Measurements from ENCODE around the gene PIGC.

PIGC gene

GRCh38 chr1:172476218-172476811, 32.4 kb upstream of the PIGC start:
- DNase-seq (ENCODE audit: low spot score): no peak
- TF ChIP-seq CTCF (IDR thresholded peaks at IDR 0.05): no peak
- no peak overlapping the region for H3K4me3 ChIP-seq
- no peak overlapping the region for H3K27ac ChIP-seq

- TF ChIP-seq CTCF (IDR thresholded peaks at IDR 0.05): no peak
- Histone ChIP-seq H3K27ac (no peak overlapping the region), H3K4me3 (no peak overlapping the region)
- DNase-seq (ENCODE audit: low spot score): no peak
Measured at GRCh38 chr1:172473842-172474241, 30.0 kb upstream of the PIGC start.

GRCh38 chr1:172473302-172473701, 29.4 kb upstream of the PIGC start:
- no peak overlapping the region for H3K27ac ChIP-seq
- DNase-seq (ENCODE audit: low spot score): no peak
- H3K4me3 ChIP-seq: no peak overlapping the region
- no peak for TF ChIP-seq CTCF (IDR thresholded peaks at IDR 0.05)

GRCh38 chr1:172472495-172472894, 28.6 kb upstream of the PIGC start:
- Histone ChIP-seq H3K27ac (no peak overlapping the region), H3K4me3 (no peak overlapping the region)
- no peak for DNase-seq (ENCODE audit: low spot score)
- TF ChIP-seq CTCF (IDR thresholded peaks at IDR 0.05): no peak

- no peak for TF ChIP-seq CTCF (IDR thresholded peaks at IDR 0.05)
- no peak for DNase-seq (ENCODE audit: low spot score)
- no peak overlapping the region for H3K27ac ChIP-seq
- H3K4me3 ChIP-seq: no peak overlapping the region
Measured at GRCh38 chr1:172471666-172472065, 27.8 kb upstream of the PIGC start.

- Histone ChIP-seq H3K4me3 (no peak overlapping the region), H3K27ac (no peak overlapping the region)
- TF ChIP-seq CTCF (IDR thresholded peaks at IDR 0.05): no peak
- DNase-seq (ENCODE audit: low spot score): no peak
Measured at GRCh38 chr1:172470149-172470548, 26.3 kb upstream of the PIGC start.

GRCh38 chr1:172469717-172470116, 25.8 kb upstream of the PIGC start:
- Histone ChIP-seq H3K27ac (no peak overlapping the region), H3K4me3 (no peak overlapping the region)
- TF ChIP-seq CTCF (IDR thresholded peaks at IDR 0.05): no peak
- DNase-seq (ENCODE audit: low spot score): no peak

Measured in coronary artery (tissue), 2 donors.